ENCODE data around the gene IDE.
A peak's percentile ranks its signal among the peaks of the same experiment; 100 is the strongest.

IDE gene

DNA sequence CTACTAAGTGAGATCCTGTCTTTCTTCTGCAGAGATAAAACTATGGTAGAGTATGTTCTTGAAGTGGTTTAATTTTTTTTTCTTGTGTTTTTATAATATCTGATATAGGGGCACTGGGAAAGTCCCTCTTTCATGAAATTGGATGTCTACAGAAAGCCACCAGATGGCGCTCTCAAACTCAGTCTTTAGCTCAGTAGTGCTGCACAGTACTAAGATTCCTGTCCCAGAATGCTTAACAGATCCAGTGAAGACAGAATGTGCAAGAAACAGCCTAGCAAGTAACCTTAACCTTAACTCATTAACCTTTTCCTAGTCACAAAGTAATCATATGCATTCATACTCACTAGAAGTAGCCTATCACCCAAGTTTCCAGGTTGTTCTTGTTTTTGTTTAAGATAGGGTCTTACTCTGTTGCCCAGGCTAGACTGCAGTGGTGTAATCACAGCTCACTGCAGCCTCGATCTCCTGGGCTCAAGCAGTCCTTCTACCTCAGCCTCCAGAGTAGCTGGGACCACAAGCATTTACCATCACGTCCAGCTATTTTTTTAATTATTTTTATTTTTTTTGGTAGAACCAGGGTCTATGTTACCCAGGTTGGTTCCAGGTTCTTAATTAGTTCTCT is 56.7 kb downstream of the IDE start:
- peak; percentile 99 for ATAC-seq

DNA sequence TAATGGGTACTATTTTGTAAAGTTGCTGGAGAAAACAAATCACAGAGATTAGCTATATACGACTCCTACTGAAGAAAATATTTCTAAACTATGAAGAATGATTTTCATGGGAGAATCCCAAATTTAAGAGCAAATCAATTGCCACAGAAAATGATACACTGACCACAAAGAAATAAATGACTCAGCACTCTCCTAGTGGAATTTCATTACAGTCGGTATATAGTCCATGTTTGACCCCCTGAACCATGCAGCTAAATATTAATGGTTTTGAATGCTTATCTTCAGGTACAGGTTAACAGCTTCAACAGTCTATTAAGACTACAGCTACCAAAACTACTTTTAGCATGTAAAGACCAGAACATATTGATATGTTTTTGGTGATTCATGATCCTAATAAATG is 65.0 kb downstream of the IDE start:
- no peak for ATAC-seq
- TF ChIP-seq ARNTL (CRISPR knock-in tag; IDR thresholded peaks at IDR 0.05; ENCODE audit: borderline replicate concordance, low read depth) (no peak), PATZ1 (CRISPR knock-in tag; IDR thresholded peaks at IDR 0.05; ENCODE audit: borderline replicate concordance) (no peak), RARB (CRISPR knock-in tag; IDR thresholded peaks at IDR 0.05) (no peak), GLIS3 (CRISPR knock-in tag; IDR thresholded peaks at IDR 0.05) (no peak), BACH2 (CRISPR knock-in tag; IDR thresholded peaks at IDR 0.05; ENCODE audit: borderline replicate concordance) (no peak), ZFP3 (CRISPR knock-in tag; IDR thresholded peaks at IDR 0.05) (no peak), ZNF565 (CRISPR knock-in tag; conservative IDR thresholded peaks at IDR 0.05; ENCODE audit: low read depth) (no peak), CREB5 (CRISPR knock-in tag; IDR thresholded peaks at IDR 0.05; ENCODE audit: low read depth) (no peak), ESRRG (CRISPR knock-in tag; IDR thresholded peaks at IDR 0.05) (no peak), CSDC2 (CRISPR knock-in tag; IDR thresholded peaks at IDR 0.05) (no peak), SNAI2 (CRISPR knock-in tag; IDR thresholded peaks at IDR 0.05) (no peak), PPARA (CRISPR knock-in tag; IDR thresholded peaks at IDR 0.05; ENCODE audit: borderline replicate concordance) (no peak), ZNF8 (CRISPR knock-in tag; IDR thresholded peaks at IDR 0.05) (no peak), ZFP30 (CRISPR knock-in tag; IDR thresholded peaks at IDR 0.05) (no peak), ZC3H10 (CRISPR knock-in tag; IDR thresholded peaks at IDR 0.05) (no peak), OSR1 (CRISPR knock-in tag; IDR thresholded peaks at IDR 0.05) (no peak)
- TF ChIP-seq, protein P1, sequence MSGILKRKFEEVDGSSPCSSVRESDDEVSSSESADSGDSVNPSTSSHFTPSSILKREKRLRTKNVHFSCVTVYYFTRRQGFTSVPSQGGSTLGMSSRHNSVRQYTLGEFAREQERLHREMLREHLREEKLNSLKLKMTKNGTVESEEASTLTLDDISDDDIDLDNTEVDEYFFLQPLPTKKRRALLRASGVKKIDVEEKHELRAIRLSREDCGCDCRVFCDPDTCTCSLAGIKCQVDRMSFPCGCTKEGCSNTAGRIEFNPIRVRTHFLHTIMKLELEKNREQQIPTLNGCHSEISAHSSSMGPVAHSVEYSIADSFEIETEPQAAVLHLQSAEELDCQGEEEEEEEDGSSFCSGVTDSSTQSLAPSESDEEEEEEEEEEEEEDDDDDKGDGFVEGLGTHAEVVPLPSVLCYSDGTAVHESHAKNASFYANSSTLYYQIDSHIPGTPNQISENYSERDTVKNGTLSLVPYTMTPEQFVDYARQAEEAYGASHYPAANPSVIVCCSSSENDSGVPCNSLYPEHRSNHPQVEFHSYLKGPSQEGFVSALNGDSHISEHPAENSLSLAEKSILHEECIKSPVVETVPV (CRISPR knock-in tag; IDR thresholded peaks at IDR 0.05): no peak

More for the DNA sequence above, 56.7 kb downstream of the IDE start:
- TF ChIP-seq ZNF8 (CRISPR knock-in tag; IDR thresholded peaks at IDR 0.05): no peak
- no peak for TF ChIP-seq ZFP30 (CRISPR knock-in tag; IDR thresholded peaks at IDR 0.05)
- TF ChIP-seq ZC3H10 (CRISPR knock-in tag; IDR thresholded peaks at IDR 0.05): no peak

DNA sequence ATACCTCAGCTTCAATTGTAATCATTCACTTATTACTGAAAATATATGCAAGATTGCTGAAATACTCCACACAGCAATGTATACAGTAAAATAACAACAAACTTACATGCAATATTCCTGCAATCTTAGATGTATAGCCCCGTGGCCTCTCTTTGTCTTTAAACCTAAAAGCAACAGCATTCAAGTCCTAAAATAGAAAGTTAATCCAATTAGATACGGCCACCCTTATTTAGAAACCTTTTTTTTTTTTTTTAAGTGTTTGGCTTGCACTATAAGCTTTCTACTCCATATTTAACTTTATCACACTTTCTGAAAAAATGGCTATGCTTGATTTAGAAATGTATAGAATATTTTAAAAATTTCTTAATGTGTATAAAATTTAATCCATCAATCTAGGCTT is 67.6 kb downstream of the IDE start:
- no peak for ATAC-seq
- TF ChIP-seq, protein P2, sequence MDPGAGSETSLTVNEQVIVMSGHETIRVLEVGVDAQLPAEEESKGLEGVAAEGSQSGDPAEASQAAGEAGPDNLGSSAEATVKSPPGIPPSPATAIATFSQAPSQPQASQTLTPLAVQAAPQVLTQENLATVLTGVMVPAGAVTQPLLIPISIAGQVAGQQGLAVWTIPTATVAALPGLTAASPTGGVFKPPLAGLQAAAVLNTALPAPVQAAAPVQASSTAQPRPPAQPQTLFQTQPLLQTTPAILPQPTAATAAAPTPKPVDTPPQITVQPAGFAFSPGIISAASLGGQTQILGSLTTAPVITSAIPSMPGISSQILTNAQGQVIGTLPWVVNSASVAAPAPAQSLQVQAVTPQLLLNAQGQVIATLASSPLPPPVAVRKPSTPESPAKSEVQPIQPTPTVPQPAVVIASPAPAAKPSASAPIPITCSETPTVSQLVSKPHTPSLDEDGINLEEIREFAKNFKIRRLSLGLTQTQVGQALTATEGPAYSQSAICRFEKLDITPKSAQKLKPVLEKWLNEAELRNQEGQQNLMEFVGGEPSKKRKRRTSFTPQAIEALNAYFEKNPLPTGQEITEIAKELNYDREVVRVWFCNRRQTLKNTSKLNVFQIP (CRISPR knock-in tag; IDR thresholded peaks at IDR 0.05; ENCODE audit: borderline replicate concordance, low read depth): no peak
- TF ChIP-seq, protein P1 (CRISPR knock-in tag; IDR thresholded peaks at IDR 0.05): no peak
- TF ChIP-seq ZFP3 (CRISPR knock-in tag; IDR thresholded peaks at IDR 0.05) (no peak), ESRRG (CRISPR knock-in tag; IDR thresholded peaks at IDR 0.05) (no peak), ISL1 (CRISPR knock-in tag; IDR thresholded peaks at IDR 0.05) (no peak)

DNA sequence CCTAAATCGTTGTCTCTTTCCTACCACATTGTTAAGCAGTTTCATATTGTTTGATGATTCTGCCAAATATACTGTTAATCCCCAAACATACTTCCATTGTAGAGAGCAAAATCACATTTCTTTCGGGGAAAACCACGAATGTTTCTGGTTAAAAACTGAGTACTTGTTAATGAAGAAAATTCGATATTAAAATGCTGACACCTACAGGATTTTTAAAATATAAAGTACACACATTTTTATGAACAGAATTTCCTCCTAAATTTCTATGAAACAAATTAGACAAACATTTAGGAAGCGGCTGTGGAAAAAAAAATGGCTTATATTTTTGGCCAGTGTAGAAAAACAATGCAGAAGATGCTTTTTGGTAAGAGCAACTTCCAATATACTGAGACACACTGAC is 68.8 kb downstream of the IDE start:
- no peak for ATAC-seq
- TF ChIP-seq ZFP3 (CRISPR knock-in tag; IDR thresholded peaks at IDR 0.05) (no peak), PPARA (CRISPR knock-in tag; IDR thresholded peaks at IDR 0.05; ENCODE audit: borderline replicate concordance) (no peak), SNAI2 (CRISPR knock-in tag; IDR thresholded peaks at IDR 0.05) (no peak), TSHZ2 (CRISPR knock-in tag; IDR thresholded peaks at IDR 0.05) (no peak), ISL1 (CRISPR knock-in tag; IDR thresholded peaks at IDR 0.05) (no peak), ESRRG (CRISPR knock-in tag; IDR thresholded peaks at IDR 0.05) (no peak), CSDC2 (CRISPR knock-in tag; IDR thresholded peaks at IDR 0.05) (no peak), ARNTL (CRISPR knock-in tag; IDR thresholded peaks at IDR 0.05; ENCODE audit: borderline replicate concordance, low read depth) (no peak), RARB (CRISPR knock-in tag; IDR thresholded peaks at IDR 0.05) (no peak), ZFP30 (CRISPR knock-in tag; IDR thresholded peaks at IDR 0.05) (no peak), TOX (CRISPR knock-in tag; IDR thresholded peaks at IDR 0.05; ENCODE audit: borderline replicate concordance) (no peak), GLIS3 (CRISPR knock-in tag; IDR thresholded peaks at IDR 0.05) (no peak), ZNF70 (CRISPR knock-in tag; IDR thresholded peaks at IDR 0.05) (no peak), ZNF565 (CRISPR knock-in tag; conservative IDR thresholded peaks at IDR 0.05; ENCODE audit: low read depth) (no peak), BACH2 (CRISPR knock-in tag; IDR thresholded peaks at IDR 0.05; ENCODE audit: borderline replicate concordance) (no peak), ZNF8 (CRISPR knock-in tag; IDR thresholded peaks at IDR 0.05) (no peak)
- TF ChIP-seq, protein P2 (CRISPR knock-in tag; IDR thresholded peaks at IDR 0.05; ENCODE audit: borderline replicate concordance, low read depth): no peak

Data from SK-N-SH treated with all-trans-retinoic acid at 6 μM for 48 hours (cell line).